Head of caudate nucleus (tissue), 42 donors: ENCODE data around the gene ARMC8.
"Not testable (repeated sequence)": the region's sequence is repeated elsewhere in the genome, so short reads cannot be mapped to it uniquely, and the experiment has no call there.

Experiments
- DNase-seq, 42 donors: peaks; one replicate each; pipeline versions ENCODE4 v3.0.0 to v3.0.0-alpha.2; 2020 to 2021; ENCODE audit warnings: mixed read lengths in 7 of 42
- intact Hi-C: fragments of 100-400 bp; cut with DNase I; formaldehyde crosslinking; loops from one replicate; pipeline ENCODE4 v1.15.0; 2022

ARMC8 gene

GRCh38 chr3:138187296-138188012, at the start of gene ARMC8:
Gene ARMC8 (plus strand): TSS chr3:138187301. CDS start chr3:138187555, 254 bp downstream.
- intact Hi-C loops: loop anchor here (10.0 kb wide), 1 partner anchor 137 kb away; the partner anchor contains the start of gene NME9
- DNase-seq: peak in 35 of 42 donors; percentile 11 to 79 (median 60)

GRCh38 chr3:138137861-138138260, 49.2 kb upstream of the ARMC8 start:
- intact Hi-C loops: no loop called here
- DNase-seq: no peak

GRCh38 chr3:138139691-138140090, 47.4 kb upstream of the ARMC8 start:
- intact Hi-C loops: no loop called here
- no peak for DNase-seq

GRCh38 chr3:138140940-138141339, 46.2 kb upstream of the ARMC8 start:
- DNase-seq: no peak
- intact Hi-C loops: no loop called here

GRCh38 chr3:138142181-138142580, 44.9 kb upstream of the ARMC8 start:
- intact Hi-C loops, DNase-seq: not testable (repeated sequence)

- intact Hi-C loops: no loop called here
- DNase-seq: no peak
Observed at GRCh38 chr3:138148503-138148902, 38.6 kb upstream of the ARMC8 start.

- DNase-seq: no peak
- intact Hi-C loops: no loop called here
Observed at GRCh38 chr3:138154534-138154933, 32.6 kb upstream of the ARMC8 start.

- no peak for DNase-seq
- intact Hi-C loops: no loop called here
Observed at GRCh38 chr3:138157743-138158142, 29.4 kb upstream of the ARMC8 start.

- intact Hi-C loops: no loop called here
Observed at GRCh38 chr3:138165061-138165460, 22.0 kb upstream of the ARMC8 start.

GRCh38 chr3:138172625-138173024, 14.5 kb upstream of the ARMC8 start:
- DNase-seq: no peak
- intact Hi-C loops: no loop called here

More at GRCh38 chr3:138165061-138165460, 22.0 kb upstream of the ARMC8 start:
- DNase-seq: no peak

- DNase-seq: no peak
- intact Hi-C loops: no loop called here
Observed at GRCh38 chr3:138173769-138174420, 13.2 kb upstream of the ARMC8 start.

GRCh38 chr3:138174421-138175131, 12.5 kb upstream of the ARMC8 start, which contains the start of gene DBR1:
Gene DBR1 (minus strand): TSS chr3:138174921. CDS start chr3:138174795, 126 bp downstream.
- intact Hi-C loops: no loop called here
- peak; percentile 48 to 88 (median 69) for DNase-seq

- DNase-seq: peak in 26 of 42 donors; percentile 19 to 77 (median 46)
- intact Hi-C loops: loop anchor here (10.0 kb wide), 1 partner anchor 144 kb away; the partner anchor contains the start of gene NME9
Observed at GRCh38 chr3:138180375-138181029, 6.6 kb upstream of the ARMC8 start.

- no peak for DNase-seq
- intact Hi-C loops: loop anchor here (10.0 kb wide), 1 partner anchor 140 kb away; the partner anchor contains the start of gene NME9
Observed at GRCh38 chr3:138184994-138185393, 2.1 kb upstream of the ARMC8 start.

- intact Hi-C loops: loop anchor here (10.0 kb wide), 1 partner anchor 139 kb away; the partner anchor contains the start of gene NME9
Observed at GRCh38 chr3:138186221-138186620, 880 bp upstream of the ARMC8 start.

GRCh38 chr3:138186803-138187295, 252 bp upstream of the ARMC8 start:
- peak; percentile 80 to 96 (median 92) for DNase-seq
- intact Hi-C loops: loop anchor here (10.0 kb wide), 1 partner anchor 138 kb away; the partner anchor contains the start of gene NME9

More at GRCh38 chr3:138186221-138186620, 880 bp upstream of the ARMC8 start:
- DNase-seq: no peak

- intact Hi-C loops: loop anchor here (10.0 kb wide), 1 partner anchor 137 kb away; the partner anchor contains the start of gene NME9
Observed at GRCh38 chr3:138188013-138188730, 1.1 kb downstream of the ARMC8 start.

GRCh38 chr3:138195481-138195880, 8.4 kb downstream of the ARMC8 start:
- intact Hi-C loops: no loop called here
- DNase-seq: peak in 2 of 42 donors; percentile 9 to 23

More at GRCh38 chr3:138188013-138188730, 1.1 kb downstream of the ARMC8 start:
- DNase-seq: no peak
